ENCODE results near the gene SLC25A39.

Gene SLC25A39

DNA sequence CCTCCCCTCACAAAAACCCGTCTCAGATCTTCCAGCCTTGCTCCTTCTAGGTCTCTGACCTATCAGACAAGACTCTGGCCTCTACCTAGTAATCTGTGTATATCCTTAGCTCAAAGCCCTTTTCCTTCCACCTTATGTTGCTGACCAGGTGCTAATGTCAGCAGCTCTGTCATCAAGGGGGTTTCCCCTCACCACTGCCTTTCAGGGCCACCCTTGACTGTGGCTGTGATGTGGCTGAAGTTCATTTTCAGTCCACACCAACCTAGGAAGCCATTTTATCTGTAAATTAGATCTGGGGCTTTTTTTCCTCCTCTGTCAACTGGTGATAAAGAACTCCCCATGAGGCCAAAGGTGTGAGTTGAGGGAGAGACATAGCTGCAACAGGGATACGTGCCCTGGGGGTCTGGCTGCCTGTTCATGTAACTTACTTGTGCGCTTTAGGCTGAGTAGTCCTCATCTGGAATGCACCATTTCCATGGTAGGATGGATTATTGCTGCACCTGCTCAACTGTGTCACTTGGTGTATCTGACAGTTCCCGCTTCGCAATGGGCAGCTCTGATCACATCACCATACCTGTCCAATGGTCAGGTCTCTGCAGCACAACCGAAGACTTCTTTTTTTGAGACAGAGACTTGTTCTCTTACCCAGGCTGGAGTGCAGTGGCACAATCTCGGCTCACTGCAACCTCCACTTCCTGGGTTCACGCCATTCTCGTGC, 31.0 kb downstream of the SLC25A39 start:
- no peak overlapping the region for H2BK120ac ChIP-seq (ENCODE audit: insufficient read depth, low read length, poor library complexity)
- no peak overlapping the region for H3K4me2 ChIP-seq (ENCODE audit: low read length)
- H4K8ac ChIP-seq (ENCODE audit: low read depth, low read length), result no peak overlapping the region

DNA sequence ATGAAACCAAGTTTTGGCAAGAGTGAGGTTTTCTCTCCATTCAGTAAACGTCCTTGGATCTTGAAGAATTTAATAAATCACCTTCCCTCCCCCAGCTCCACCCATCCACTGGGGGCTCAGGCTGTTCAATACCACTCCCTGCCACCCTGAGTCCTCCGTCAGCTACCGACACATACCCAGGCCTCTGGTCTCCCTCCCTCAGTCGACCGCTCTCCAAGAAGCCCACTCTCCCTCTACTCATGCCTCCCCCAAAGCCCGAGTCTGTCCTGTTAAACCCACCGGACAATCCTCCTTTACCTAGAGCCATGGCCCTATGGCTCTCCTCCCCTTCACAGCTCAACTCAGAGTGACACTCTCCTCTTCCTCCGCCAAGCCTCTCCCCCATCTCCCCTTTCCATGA, 37.0 kb downstream of the SLC25A39 start:
- Histone ChIP-seq H2AFZ (ENCODE audit: insufficient read depth, low read length, poor library complexity) (no peak overlapping the region), H3K27ac (ENCODE audit: low read depth, low read length) (no peak overlapping the region), H4K91ac (ENCODE audit: low read depth, low read length) (no peak overlapping the region), H4K8ac (ENCODE audit: low read depth, low read length) (no peak overlapping the region), H3K27me3 (ENCODE audit: insufficient read depth, low read length) (no peaks in the 10 kb centered on the region), H3K4ac (ENCODE audit: low read depth, low read length) (no peak overlapping the region), H3K4me3 (ENCODE audit: low read depth, low read length) (no peak overlapping the region), H3K9ac (ENCODE audit: low read length) (no peak overlapping the region), H3K36me3 (ENCODE audit: control insufficient read depth in 1 of 2, insufficient read depth in 2 of 2, low read length in 2 of 2) (no peaks in the 10 kb centered on the region), H3K4me1 (ENCODE audit: control insufficient read depth in 1 of 2, insufficient read depth in 2 of 2, low read length in 2 of 2) (no peaks in the 10 kb centered on the region), H4K12ac (ENCODE audit: low read depth, low read length) (no peak overlapping the region), H2BK5ac (ENCODE audit: low read depth, low read length, poor library complexity) (no peak overlapping the region), H3K9me3 (ENCODE audit: insufficient read depth, low read depth, low read length) (no peaks in the 10 kb centered on the region), H3K23ac (ENCODE audit: low read length) (no peak overlapping the region), H2BK12ac (ENCODE audit: low read length) (no peak overlapping the region), H3K79me2 (ENCODE audit: control insufficient read depth, insufficient read depth, low read length, poor library complexity) (no peaks in the 10 kb centered on the region), H3K18ac (ENCODE audit: low read length) (no peak overlapping the region), H2AK5ac (ENCODE audit: low read length) (no peak overlapping the region), H3K79me1 (ENCODE audit: low read length) (no peaks in the 10 kb centered on the region), H2BK120ac (ENCODE audit: insufficient read depth, low read length, poor library complexity) (no peak overlapping the region), H3K4me2 (ENCODE audit: low read length) (no peak overlapping the region), H3K14ac (ENCODE audit: low read length) (no peak overlapping the region)
- DNase-seq, result no peak
- no CpG with 5 or more reads among the region's 8 CpGs for WGBS (ENCODE audit: extremely low coverage, insufficient coverage, insufficient read length)

More for the DNA sequence above, 31.0 kb downstream of the SLC25A39 start:
- no peak overlapping the region for H3K4ac ChIP-seq (ENCODE audit: low read depth, low read length)
- no peaks in the 10 kb centered on the region for H3K36me3 ChIP-seq (ENCODE audit: control insufficient read depth in 1 of 2, insufficient read depth in 2 of 2, low read length in 2 of 2)
- H3K9ac ChIP-seq (ENCODE audit: low read length), result no peak overlapping the region
- H4K91ac ChIP-seq (ENCODE audit: low read depth, low read length), result no peak overlapping the region
- H3K4me3 ChIP-seq (ENCODE audit: low read depth, low read length), result peak overlapping the region; percentile 46
- no peak overlapping the region for H3K14ac ChIP-seq (ENCODE audit: low read length)
- WGBS (ENCODE audit: extremely low coverage, insufficient coverage, insufficient read length), result no CpG with 5 or more reads among the region's 9 CpGs
- H2AFZ ChIP-seq (ENCODE audit: insufficient read depth, low read length, poor library complexity), result no peak overlapping the region
- no peak overlapping the region for H2BK12ac ChIP-seq (ENCODE audit: low read length)
- H2BK5ac ChIP-seq (ENCODE audit: low read depth, low read length, poor library complexity), result no peak overlapping the region
- H3K18ac ChIP-seq (ENCODE audit: low read length), result no peak overlapping the region
- H3K27ac ChIP-seq (ENCODE audit: low read depth, low read length), result no peak overlapping the region
- no peaks in the 10 kb centered on the region for H3K4me1 ChIP-seq (ENCODE audit: control insufficient read depth in 1 of 2, insufficient read depth in 2 of 2, low read length in 2 of 2)
- no peak overlapping the region for H3K23ac ChIP-seq (ENCODE audit: low read length)
- H2AK5ac ChIP-seq (ENCODE audit: low read length), result no peak overlapping the region
- no peaks in the 10 kb centered on the region for H3K27me3 ChIP-seq (ENCODE audit: insufficient read depth, low read length)
- H3K9me3 ChIP-seq (ENCODE audit: insufficient read depth, low read depth, low read length), result peaks cover 3% of the 10 kb centered on the region
- H3K79me1 ChIP-seq (ENCODE audit: low read length), result no peaks in the 10 kb centered on the region
- no peak for DNase-seq
- no peak overlapping the region for H4K12ac ChIP-seq (ENCODE audit: low read depth, low read length)
- no peaks in the 10 kb centered on the region for H3K79me2 ChIP-seq (ENCODE audit: control insufficient read depth, insufficient read depth, low read length, poor library complexity)

- Histone ChIP-seq H4K12ac (ENCODE audit: low read depth, low read length) (no peak overlapping the region), H3K79me1 (ENCODE audit: low read length) (no peaks in the 10 kb centered on the region), H3K4me1 (ENCODE audit: control insufficient read depth in 1 of 2, insufficient read depth in 2 of 2, low read length in 2 of 2) (no peaks in the 10 kb centered on the region), H3K9ac (ENCODE audit: low read length) (no peak overlapping the region), H2BK5ac (ENCODE audit: low read depth, low read length, poor library complexity) (no peak overlapping the region), H3K9me3 (ENCODE audit: insufficient read depth, low read depth, low read length) (no peaks in the 10 kb centered on the region), H2AK5ac (ENCODE audit: low read length) (no peak overlapping the region), H3K79me2 (ENCODE audit: control insufficient read depth, insufficient read depth, low read length, poor library complexity) (no peaks in the 10 kb centered on the region), H3K36me3 (ENCODE audit: control insufficient read depth in 1 of 2, insufficient read depth in 2 of 2, low read length in 2 of 2) (no peaks in the 10 kb centered on the region), H3K23ac (ENCODE audit: low read length) (no peak overlapping the region), H3K27me3 (ENCODE audit: insufficient read depth, low read length) (no peaks in the 10 kb centered on the region), H2BK120ac (ENCODE audit: insufficient read depth, low read length, poor library complexity) (no peak overlapping the region), H3K14ac (ENCODE audit: low read length) (no peak overlapping the region), H4K91ac (ENCODE audit: low read depth, low read length) (no peak overlapping the region), H3K27ac (ENCODE audit: low read depth, low read length) (no peak overlapping the region), H3K18ac (ENCODE audit: low read length) (no peak overlapping the region), H2AFZ (ENCODE audit: insufficient read depth, low read length, poor library complexity) (no peak overlapping the region), H4K8ac (ENCODE audit: low read depth, low read length) (no peak overlapping the region), H3K4ac (ENCODE audit: low read depth, low read length) (no peak overlapping the region), H3K4me2 (ENCODE audit: low read length) (no peak overlapping the region), H3K4me3 (ENCODE audit: low read depth, low read length) (no peak overlapping the region), H2BK12ac (ENCODE audit: low read length) (no peak overlapping the region)
- DNase-seq, result peak; percentile 68 to 80
- WGBS (ENCODE audit: extremely low coverage, insufficient coverage, insufficient read length), result no CpG with 5 or more reads among the region's 4 CpGs
Observed at GRCh38 chr17:44284024-44284400, 40.6 kb downstream of the SLC25A39 start.

- no CpG with 5 or more reads among the region's 8 CpGs for WGBS (ENCODE audit: extremely low coverage, insufficient coverage, insufficient read length)
- Histone ChIP-seq H2BK12ac (ENCODE audit: low read length) (no peak overlapping the region), H3K9ac (ENCODE audit: low read length) (no peak overlapping the region), H3K27me3 (ENCODE audit: insufficient read depth, low read length) (no peaks in the 10 kb centered on the region), H3K79me2 (ENCODE audit: control insufficient read depth, insufficient read depth, low read length, poor library complexity) (no peaks in the 10 kb centered on the region), H3K27ac (ENCODE audit: low read depth, low read length) (no peak overlapping the region), H3K4me3 (ENCODE audit: low read depth, low read length) (no peak overlapping the region), H3K4me2 (ENCODE audit: low read length) (no peak overlapping the region), H3K23ac (ENCODE audit: low read length) (no peak overlapping the region), H2AK5ac (ENCODE audit: low read length) (no peak overlapping the region), H2AFZ (ENCODE audit: insufficient read depth, low read length, poor library complexity) (no peak overlapping the region), H3K36me3 (ENCODE audit: control insufficient read depth in 1 of 2, insufficient read depth in 2 of 2, low read length in 2 of 2) (no peaks in the 10 kb centered on the region), H3K14ac (ENCODE audit: low read length) (no peak overlapping the region), H3K4me1 (ENCODE audit: control insufficient read depth in 1 of 2, insufficient read depth in 2 of 2, low read length in 2 of 2) (no peaks in the 10 kb centered on the region), H4K12ac (ENCODE audit: low read depth, low read length) (no peak overlapping the region), H3K18ac (ENCODE audit: low read length) (no peak overlapping the region), H3K4ac (ENCODE audit: low read depth, low read length) (no peak overlapping the region), H3K79me1 (ENCODE audit: low read length) (no peaks in the 10 kb centered on the region), H2BK120ac (ENCODE audit: insufficient read depth, low read length, poor library complexity) (no peak overlapping the region), H4K91ac (ENCODE audit: low read depth, low read length) (no peak overlapping the region), H2BK5ac (ENCODE audit: low read depth, low read length, poor library complexity) (no peak overlapping the region), H4K8ac (ENCODE audit: low read depth, low read length) (no peak overlapping the region), H3K9me3 (ENCODE audit: insufficient read depth, low read depth, low read length) (no peaks in the 10 kb centered on the region)
- no peak for DNase-seq
Observed at GRCh38 chr17:44283344-44284023, 41.1 kb downstream of the SLC25A39 start.
